Esophagus muscularis mucosa (tissue), 4 donors: ENCODE measurements around the gene METAP1D. TPM values are rescaled to one million over a fixed set of nuclear protein-coding genes. Genes with fewer than 3 reads are reported as not detected.

ENCODE experiments used
- DNase-seq: peaks from one replicate; pipeline ENCODE4 v3.0.0-alpha.2; 2017; ENCODE audit errors: extremely low spot score
- H3K27ac ChIP-seq, 4 donors: fragments of 200-600 bp; sonication (generic); replicated peaks in 1 of 4; 1 replicate in 3 of 4; 2 replicates in 1 of 4; pipeline ENCODE4 v1.5.1; 2016 to 2019; ENCODE audit warnings: mild to moderate bottlenecking in 1 of 4
- H3K27me3 ChIP-seq, 4 donors: fragments of 200-600 bp; sonication (generic); one replicate each; pipeline versions ENCODE4 v1.5.1 to v1.6.0; 2016 to 2019
- H3K36me3 ChIP-seq, 4 donors: fragments of 200-600 bp; sonication (generic); one replicate each; pipeline ENCODE4 v1.5.1; 2016 to 2019
- H3K4me1 ChIP-seq, 4 donors: fragments of 200-600 bp; sonication (generic); one replicate each; pipeline ENCODE4 v1.5.1; 2016 to 2019
- H3K4me3 ChIP-seq, 4 donors: fragments of 200-600 bp; sonication (generic); 1 replicate in 2 of 4; 2 replicates in 2 of 4; pipeline ENCODE4 v1.5.1; 2016 to 2019; ENCODE audit warnings: mild to moderate bottlenecking in 4 of 4, moderate library complexity in 1 of 4
- H3K9me3 ChIP-seq, 4 donors: fragments of 200-600 bp; sonication (generic); 1 replicate in 3 of 4; 2 replicates in 1 of 4; pipeline ENCODE4 v1.5.1; 2016 to 2019
- EP300 ChIP-seq: sonication (generic); formaldehyde crosslinking; IDR thresholded peaks from one replicate; pipeline ENCODE4 v1.6.1; 2017; ENCODE audit warnings: antibody characterized with exemption
- POLR2A ChIP-seq: fragments of 450-650 bp; IDR thresholded peaks from one replicate; pipeline ENCODE4 v1.6.1; 2017; ENCODE audit warnings: antibody characterized with exemption, moderate library complexity, mild to moderate bottlenecking, low read depth
- POLR2AphosphoS5 ChIP-seq, 2 donors: sonication (generic); formaldehyde crosslinking; IDR thresholded peaks; one replicate each; pipeline ENCODE4 v1.6.1; 2017; ENCODE audit warnings: antibody characterized with exemption in 2 of 2
- WGBS: methylation state at CpG from one replicate; pipeline ENCODE4 v1.1.5; 2018; 5-methylcytosine and 5-hydroxymethylcytosine counted together
- intact Hi-C: fragments of 100-400 bp; cut with DNase I; formaldehyde crosslinking; loops from one replicate; pipeline ENCODE4 v1.15.1; 2023
- total RNA-seq, 4 donors: library from RNA; depleted of rRNA; stranded (reverse); fragments of >200 nt; gene quantifications; one replicate each; pipeline versions ENCODE4 v1.1.0 to v1.2.1, GENCODE V29; 2016
- TF ChIP-seq, protein P1 (sequence below), 3 experiments: fragments of 200-600 bp in 2 of 3; fragments of 450-650 bp in 1 of 3; sonication (generic) in 2 of 3; IDR thresholded peaks; one replicate each; pipeline ENCODE4 v1.5.1; 2017 to 2019; ENCODE audit warnings: antibody characterized with exemption in 3 of 3, mild to moderate bottlenecking in 2 of 3, moderate library complexity in 1 of 3

Gene METAP1D
- total RNA-seq, 4 donors from 2014 or later, result 3.1 to 6.6 (median 4.1) TPM

DNA sequence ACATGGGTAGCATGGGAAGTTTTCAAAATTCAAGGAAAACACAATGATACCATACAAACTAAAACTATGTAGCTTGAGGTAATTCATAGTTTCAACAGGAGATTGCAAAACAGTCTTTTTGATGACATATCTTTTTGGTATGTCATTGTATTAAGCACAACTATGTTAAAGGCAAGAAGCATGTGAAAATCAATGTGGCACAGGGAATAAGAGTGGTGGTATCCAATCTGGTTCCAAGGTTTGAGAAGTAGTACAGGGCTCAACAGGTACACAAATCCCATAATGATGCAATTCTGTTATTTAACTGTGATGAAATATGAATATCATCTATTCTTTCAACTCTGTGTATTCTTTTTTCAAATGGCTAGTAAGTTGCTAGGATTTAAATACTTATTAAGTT, 119.3 kb downstream of the METAP1D start:
- Histone ChIP-seq H3K9me3 (no peaks in the 10 kb centered on the region), H3K36me3 (no peaks in the 10 kb centered on the region), H3K27ac (no peak overlapping the region), H3K4me1 (no peaks in the 10 kb centered on the region), H3K27me3 (peaks cover 0 to 16% (median 2%) of the 10 kb centered on the region in 4 donors), H3K4me3 (no peak overlapping the region)
- TF ChIP-seq, protein P1, sequence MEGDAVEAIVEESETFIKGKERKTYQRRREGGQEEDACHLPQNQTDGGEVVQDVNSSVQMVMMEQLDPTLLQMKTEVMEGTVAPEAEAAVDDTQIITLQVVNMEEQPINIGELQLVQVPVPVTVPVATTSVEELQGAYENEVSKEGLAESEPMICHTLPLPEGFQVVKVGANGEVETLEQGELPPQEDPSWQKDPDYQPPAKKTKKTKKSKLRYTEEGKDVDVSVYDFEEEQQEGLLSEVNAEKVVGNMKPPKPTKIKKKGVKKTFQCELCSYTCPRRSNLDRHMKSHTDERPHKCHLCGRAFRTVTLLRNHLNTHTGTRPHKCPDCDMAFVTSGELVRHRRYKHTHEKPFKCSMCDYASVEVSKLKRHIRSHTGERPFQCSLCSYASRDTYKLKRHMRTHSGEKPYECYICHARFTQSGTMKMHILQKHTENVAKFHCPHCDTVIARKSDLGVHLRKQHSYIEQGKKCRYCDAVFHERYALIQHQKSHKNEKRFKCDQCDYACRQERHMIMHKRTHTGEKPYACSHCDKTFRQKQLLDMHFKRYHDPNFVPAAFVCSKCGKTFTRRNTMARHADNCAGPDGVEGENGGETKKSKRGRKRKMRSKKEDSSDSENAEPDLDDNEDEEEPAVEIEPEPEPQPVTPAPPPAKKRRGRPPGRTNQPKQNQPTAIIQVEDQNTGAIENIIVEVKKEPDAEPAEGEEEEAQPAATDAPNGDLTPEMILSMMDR (IDR thresholded peaks at IDR 0.05), result no peak
- TF ChIP-seq POLR2A (no peak), EP300 (no peak), POLR2AphosphoS5 (IDR thresholded peaks at IDR 0.05) (no peak)
- intact Hi-C loops, result no loop called here
- DNase-seq, result no peak

DNA sequence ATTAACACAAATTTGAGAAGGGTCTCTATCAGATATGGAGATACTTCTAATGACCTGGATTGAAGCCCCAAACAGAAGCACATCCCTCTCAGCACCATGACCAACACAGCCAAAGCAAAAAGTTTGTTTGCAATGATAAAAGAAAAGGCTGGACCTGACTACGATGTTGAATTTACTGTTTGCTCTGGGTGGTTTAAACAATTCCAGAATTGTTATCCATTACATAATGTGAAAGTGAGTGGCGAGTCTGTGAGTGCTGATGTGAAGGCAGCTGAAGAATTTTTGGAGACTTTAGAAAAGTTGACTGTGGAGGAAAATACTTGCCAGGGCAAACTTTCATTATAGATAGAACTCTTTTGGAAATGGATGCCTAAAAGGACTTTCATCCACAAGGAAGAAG, 120.4 kb downstream of the METAP1D start:
- no peaks in the 10 kb centered on the region for H3K4me1 ChIP-seq
- intact Hi-C loops, result no loop called here

DNA sequence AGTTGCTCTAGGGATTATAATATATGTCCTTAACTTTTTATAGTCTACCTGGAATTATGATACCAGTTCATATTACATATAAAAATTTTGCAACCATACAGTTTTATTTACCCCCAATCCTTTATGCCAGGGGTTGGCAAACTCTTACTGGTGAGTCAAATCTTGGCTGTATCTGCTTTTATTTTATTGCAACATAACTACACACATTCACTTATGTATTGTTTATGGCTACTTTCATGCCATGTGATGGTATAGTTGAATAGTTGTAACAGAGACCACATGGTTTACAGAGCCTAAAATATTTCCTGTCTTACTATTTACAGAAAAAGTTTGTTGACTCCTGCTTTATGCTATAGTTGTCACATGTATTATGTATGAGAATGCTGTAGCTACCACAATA, 128.7 kb downstream of the METAP1D start:
- Histone ChIP-seq H3K4me1 (no peaks in the 10 kb centered on the region), H3K27ac (no peak overlapping the region), H3K27me3 (no peaks in the 10 kb centered on the region), H3K4me3 (no peak overlapping the region), H3K9me3 (no peaks in the 10 kb centered on the region), H3K36me3 (no peaks in the 10 kb centered on the region)
- TF ChIP-seq POLR2AphosphoS5 (IDR thresholded peaks at IDR 0.05), result no peak
- TF ChIP-seq EP300, result no peak
- TF ChIP-seq POLR2A, result no peak
- TF ChIP-seq, protein P1 (IDR thresholded peaks at IDR 0.05), result no peak
- intact Hi-C loops, result no loop called here
- DNase-seq, result no peak

More for the DNA sequence above, 120.4 kb downstream of the METAP1D start:
- H3K4me3 ChIP-seq, result no peak overlapping the region
- no peak for TF ChIP-seq POLR2A
- TF ChIP-seq POLR2AphosphoS5 (IDR thresholded peaks at IDR 0.05), result no peak
- TF ChIP-seq EP300, result no peak
- TF ChIP-seq, protein P1 (IDR thresholded peaks at IDR 0.05), result no peak
- 73% methylated on average over 2 of the region's 2 CpGs for WGBS
- H3K27ac ChIP-seq, result no peak overlapping the region
- no peaks in the 10 kb centered on the region for H3K9me3 ChIP-seq
- H3K36me3 ChIP-seq, result no peaks in the 10 kb centered on the region
- peaks cover 0 to 6% (median 2%) of the 10 kb centered on the region in 4 donors for H3K27me3 ChIP-seq
- DNase-seq, result no peak

DNA sequence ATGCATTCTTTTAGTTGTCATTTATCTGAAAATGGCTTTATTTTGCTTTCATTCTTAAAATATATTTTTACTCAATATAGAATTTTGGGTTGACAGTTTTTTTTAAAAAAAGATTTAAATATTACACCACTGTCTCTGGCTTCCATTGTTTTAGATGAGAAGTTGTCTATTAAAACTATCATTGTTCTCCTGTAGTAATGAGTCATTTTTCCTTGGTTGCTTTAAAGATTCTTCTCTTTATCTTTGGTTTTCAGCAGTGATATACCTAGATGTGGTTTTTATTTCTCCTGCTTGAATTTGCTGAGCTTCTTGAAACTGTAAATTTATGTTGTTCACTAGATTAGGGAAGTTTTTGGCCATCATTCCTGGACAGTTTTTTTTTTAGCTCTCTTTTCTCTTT, 129.7 kb downstream of the METAP1D start:
- intact Hi-C loops, result no loop called here
- TF ChIP-seq, protein P1 (IDR thresholded peaks at IDR 0.05), result no peak
- no peaks in the 10 kb centered on the region for H3K27me3 ChIP-seq
- no peak overlapping the region for H3K27ac ChIP-seq
- no peaks in the 10 kb centered on the region for H3K4me1 ChIP-seq
- no peaks in the 10 kb centered on the region for H3K36me3 ChIP-seq
- H3K4me3 ChIP-seq, result no peak overlapping the region
- DNase-seq, result no peak
- no peaks in the 10 kb centered on the region for H3K9me3 ChIP-seq

Other genes starting within 250 kb of the METAP1D start
- 10 to 100 TPM; 52.2 to 68.9 (median 63.6) TPM for gene SLC25A12, start 105.7 kb upstream of the METAP1D start, total RNA-seq
- gene HAT1, start 77.5 kb upstream of the METAP1D start, total RNA-seq, result 10 to 100 TPM; 21.8 to 39.4 (median 24.6) TPM
- gene DLX1, start 85.6 kb downstream of the METAP1D start, total RNA-seq, result under 1 TPM in 3 of 4 donors, not detected in 1; 0.17 to 0.83 (median 0.23) TPM
- not detected for gene DLX2, start 102.9 kb downstream of the METAP1D start, total RNA-seq